ENCODE results near the gene KRTAP5-5. TPM values are rescaled to one million over a fixed set of nuclear protein-coding genes. Genes with fewer than 3 reads are reported as not detected.
"Not testable (repeated sequence)": the region's sequence is repeated elsewhere in the genome, so short reads cannot be mapped to it uniquely, and the experiment has no call there.

KRTAP5-5 gene, protein sequence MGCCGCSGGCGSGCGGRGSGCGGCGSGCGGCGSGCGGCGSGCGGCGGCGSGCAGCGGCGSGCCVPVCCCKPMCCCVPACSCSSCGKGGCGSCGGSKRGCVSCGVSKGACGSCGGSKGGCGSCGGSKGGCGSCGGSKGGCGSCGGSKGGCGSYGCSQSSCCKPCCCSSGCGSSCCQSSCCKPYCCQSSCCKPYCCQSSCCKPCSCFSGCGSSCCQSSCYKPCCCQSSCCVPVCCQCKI
- not detected for polyA plus RNA-seq (2013)

DNA sequence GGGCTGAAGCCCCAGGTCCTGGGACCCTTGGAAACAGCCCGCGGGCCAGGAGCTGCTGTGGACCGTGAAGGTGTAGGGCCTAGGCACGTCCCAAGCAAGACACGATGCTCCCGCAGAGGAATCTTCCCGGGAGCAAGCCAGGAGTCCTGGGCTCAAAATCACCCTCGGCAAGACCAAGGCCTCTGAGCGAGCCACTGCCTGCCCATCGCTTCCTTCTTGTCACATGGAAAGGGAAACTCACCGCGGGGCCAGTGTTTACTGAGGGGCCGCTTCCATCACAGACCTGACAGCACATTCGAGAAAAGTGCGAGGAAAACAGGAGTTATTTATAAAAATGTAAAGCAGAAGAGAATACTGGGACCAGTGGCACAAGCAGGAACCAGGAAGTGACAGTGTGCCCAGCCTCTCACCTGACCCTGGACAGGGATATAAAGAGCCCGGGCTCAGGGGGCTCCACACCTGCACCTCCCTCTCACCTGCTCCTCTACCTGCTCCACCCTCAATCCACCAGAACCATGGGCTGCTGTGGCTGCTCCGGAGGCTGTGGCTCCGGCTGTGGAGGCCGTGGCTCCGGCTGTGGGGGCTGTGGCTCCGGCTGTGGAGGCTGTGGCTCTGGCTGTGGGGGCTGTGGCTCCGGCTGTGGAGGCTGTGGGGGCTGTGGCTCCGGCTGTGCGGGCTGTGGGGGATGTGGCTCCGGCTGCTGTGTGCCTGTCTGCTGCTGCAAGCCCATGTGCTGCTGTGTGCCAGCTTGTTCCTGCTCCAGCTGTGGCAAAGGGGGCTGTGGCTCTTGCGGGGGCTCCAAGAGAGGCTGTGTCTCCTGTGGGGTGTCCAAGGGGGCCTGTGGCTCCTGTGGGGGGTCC is at the start of gene KRTAP5-5:
Gene KRTAP5-5 (plus strand): TSS at position 450 of the 860 bp plus-strand sequence. CDS start 66 bp downstream, at position 516.
- ChIA-PET POLR2A (no interaction called here), CTCF (interaction anchor here (0.7 to 1.7 kb wide), 5 partner anchors 10 to 179 kb away, joined by 3 to 4 read pairs (median 3); no protein-coding TSS in a partner anchor)
- 57% methylated on average over 16 of the region's 26 CpGs for WGBS (ENCODE audit: insufficient coverage)

DNA sequence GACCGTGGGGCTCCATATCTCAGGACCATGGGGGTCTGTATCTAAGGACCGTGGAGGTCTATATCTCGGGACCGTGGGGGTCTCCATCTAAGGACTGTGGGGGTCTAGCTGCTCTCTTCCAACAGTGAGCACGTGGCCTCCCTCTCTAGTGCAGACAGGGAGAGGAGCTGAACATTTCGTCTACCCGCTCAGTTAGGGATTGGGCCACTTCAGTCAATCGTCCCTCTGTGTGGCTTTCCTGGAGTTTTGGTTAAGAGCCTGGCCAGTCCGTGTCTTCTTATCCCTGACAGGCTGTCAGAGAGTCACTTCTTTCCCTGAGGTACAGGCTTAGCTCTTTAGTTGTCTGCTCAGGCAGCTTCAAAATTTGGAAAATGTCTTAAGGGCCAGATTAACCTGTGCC is 47.6 kb upstream of the KRTAP5-5 start:
- Histone ChIP-seq H3K27me3 (replicated peaks in 2 of 5; ENCODE audit: control insufficient read depth in 4 of 5, insufficient read depth in 5 of 5, low read length in 4 of 5) (peaks cover 4 to 49% (median 6%) of the 10 kb centered on the region in 5 experiments), H3K9me3 (ENCODE audit: control extremely low read depth in 1 of 5, control insufficient read depth in 4 of 5, insufficient read depth in 2 of 5, low read depth in 1 of 5, low read length in 4 of 5) (peaks cover 4 to 27% (median 21%) of the 10 kb centered on the region in 5 experiments), H3K4me3 (ENCODE audit: control insufficient read depth in 1 of 7, extremely low read depth in 1 of 7, insufficient read depth in 4 of 7, low read depth in 2 of 7, low read length in 6 of 7) (no peak overlapping the region), H3K4me1 (ENCODE audit: control extremely low read depth in 1 of 4, control insufficient read depth in 4 of 4, insufficient read depth in 4 of 4, low read length in 3 of 4) (peaks cover 0 to 8% (median 6%) of the 10 kb centered on the region in 4 experiments), H3K36me3 (ENCODE audit: control insufficient read depth in 4 of 4, insufficient read depth in 4 of 4, low read length in 3 of 4) (no peaks in the 10 kb centered on the region), H3K27ac (ENCODE audit: insufficient read depth in 1 of 2, low read depth in 1 of 2, low read length in 2 of 2, poor library complexity in 1 of 2, severe bottlenecking in 2 of 2) (no peak overlapping the region)
- POLR2A ChIA-PET, result no interaction called here
- no peak for DNase-seq
- CTCF ChIA-PET, result interaction anchor here (1.2 to 2.0 kb wide), 2 partner anchors 8 to 22 kb away, joined by 4 to 7 read pairs; no protein-coding TSS in a partner anchor
- 90% methylated on average over 9 of the region's 9 CpGs for WGBS (ENCODE audit: insufficient coverage)

More for the DNA sequence above, at the start of gene KRTAP5-5:
- Histone ChIP-seq H3K27me3 (replicated peaks in 2 of 5; ENCODE audit: control insufficient read depth in 4 of 5, insufficient read depth in 5 of 5, low read length in 4 of 5) (peaks cover 0 to 60% (median 26%) of the 10 kb centered on the region in 5 experiments), H3K4me3 (ENCODE audit: control insufficient read depth in 1 of 7, extremely low read depth in 1 of 7, insufficient read depth in 4 of 7, low read depth in 2 of 7, low read length in 6 of 7) (no peak within 1 kb of the TSS), H3K9me3 (ENCODE audit: control extremely low read depth in 1 of 5, control insufficient read depth in 4 of 5, insufficient read depth in 2 of 5, low read depth in 1 of 5, low read length in 4 of 5) (no peaks in the 10 kb centered on the region), H3K36me3 (ENCODE audit: control insufficient read depth in 4 of 4, insufficient read depth in 4 of 4, low read length in 3 of 4) (no peaks in the 10 kb centered on the region), H3K27ac (ENCODE audit: insufficient read depth in 1 of 2, low read depth in 1 of 2, low read length in 2 of 2, poor library complexity in 1 of 2, severe bottlenecking in 2 of 2) (no peak within 1 kb of the TSS), H3K4me1 (ENCODE audit: control extremely low read depth in 1 of 4, control insufficient read depth in 4 of 4, insufficient read depth in 4 of 4, low read length in 3 of 4) (peaks cover 0 to 9% (median 5%) of the 10 kb centered on the region in 4 experiments)
- DNase-seq, result no peak

DNA sequence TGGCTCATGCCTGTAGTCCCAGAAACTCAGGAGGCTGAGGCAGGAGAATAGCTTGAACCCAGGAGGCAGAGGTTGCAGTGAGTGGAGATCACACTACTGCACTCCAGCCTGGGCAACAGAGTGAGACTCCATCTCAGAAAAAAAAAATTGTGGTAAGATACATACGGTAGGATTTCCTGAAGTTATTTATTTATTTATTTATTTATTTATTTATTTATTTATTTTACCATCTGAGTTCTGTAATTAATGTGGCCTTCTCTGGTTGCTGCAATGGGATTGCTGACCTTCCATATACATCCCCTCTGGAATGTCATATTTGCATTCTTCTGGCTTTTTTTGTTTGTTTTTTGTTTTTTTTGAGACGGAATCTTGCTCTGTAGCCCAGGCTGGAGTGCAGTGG is 46.7 kb upstream of the KRTAP5-5 start:
- CTCF ChIA-PET, result interaction anchor here (1.2 to 2.0 kb wide), 2 partner anchors 9 to 23 kb away, joined by 4 to 7 read pairs; no protein-coding TSS in a partner anchor
- WGBS (ENCODE audit: insufficient coverage), result no CpG with 5 or more reads among the region's 2 CpGs
- H3K27me3 ChIP-seq (replicated peaks in 2 of 5; ENCODE audit: control insufficient read depth in 4 of 5, insufficient read depth in 5 of 5, low read length in 4 of 5), result peaks cover 4 to 50% (median 6%) of the 10 kb centered on the region in 5 experiments
- H3K9me3 ChIP-seq (ENCODE audit: control extremely low read depth in 1 of 5, control insufficient read depth in 4 of 5, insufficient read depth in 2 of 5, low read depth in 1 of 5, low read length in 4 of 5), result peaks cover 4 to 26% (median 21%) of the 10 kb centered on the region in 5 experiments
- H3K4me3 ChIP-seq (ENCODE audit: control insufficient read depth in 1 of 7, extremely low read depth in 1 of 7, insufficient read depth in 4 of 7, low read depth in 2 of 7, low read length in 6 of 7); POLR2A ChIA-PET; H3K4me1 ChIP-seq (ENCODE audit: control extremely low read depth in 1 of 4, control insufficient read depth in 4 of 4, insufficient read depth in 4 of 4, low read length in 3 of 4); H3K27ac ChIP-seq (ENCODE audit: insufficient read depth in 1 of 2, low read depth in 1 of 2, low read length in 2 of 2, poor library complexity in 1 of 2, severe bottlenecking in 2 of 2); DNase-seq; H3K36me3 ChIP-seq (ENCODE audit: control insufficient read depth in 4 of 4, insufficient read depth in 4 of 4, low read length in 3 of 4): not testable (repeated sequence)

DNA sequence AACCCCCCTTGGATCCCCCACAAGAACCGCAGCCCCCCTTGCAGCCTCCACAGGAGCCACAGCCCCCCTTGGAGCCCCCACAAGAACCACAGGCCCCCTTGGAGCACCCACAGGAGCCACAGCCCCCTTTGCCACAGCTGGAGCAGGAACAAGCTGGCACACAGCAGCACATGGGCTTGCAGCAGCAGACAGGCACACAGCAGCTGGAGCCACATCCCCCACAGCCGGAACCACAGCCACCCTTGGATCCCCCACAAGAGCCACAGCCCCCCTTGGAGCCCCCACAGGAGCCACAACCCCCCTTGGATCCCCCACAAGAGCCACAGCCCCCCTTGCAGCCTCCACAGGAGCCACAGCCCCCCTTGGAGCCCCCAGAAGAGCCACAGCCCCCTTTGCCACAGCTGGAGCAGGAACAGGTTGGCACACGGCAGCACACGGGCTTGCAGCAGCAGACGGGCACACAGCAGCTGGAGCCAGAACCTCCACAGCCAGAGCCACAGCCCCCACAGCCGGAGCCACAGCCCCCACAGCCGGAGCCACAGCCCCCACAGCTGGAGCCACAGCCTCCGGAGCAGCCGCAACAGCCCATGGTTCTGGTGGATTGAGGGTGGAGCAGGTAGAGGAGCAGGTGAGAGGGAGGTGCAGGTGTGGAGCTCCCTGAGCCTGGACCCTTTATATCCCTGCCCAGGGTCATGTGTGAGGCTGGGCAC is 44.8 kb upstream of the KRTAP5-5 start, which contains the start of gene KRTAP5-1:
Gene KRTAP5-1 (minus strand): TSS at position 623 of the 710 bp plus-strand sequence. CDS start 34 bp downstream, at position 589.
- 42% methylated on average over 4 of the region's 9 CpGs for WGBS (ENCODE audit: insufficient coverage)
- H3K36me3 ChIP-seq (ENCODE audit: control insufficient read depth in 4 of 4, insufficient read depth in 4 of 4, low read length in 3 of 4); H3K4me1 ChIP-seq (ENCODE audit: control extremely low read depth in 1 of 4, control insufficient read depth in 4 of 4, insufficient read depth in 4 of 4, low read length in 3 of 4); H3K27ac ChIP-seq (ENCODE audit: insufficient read depth in 1 of 2, low read depth in 1 of 2, low read length in 2 of 2, poor library complexity in 1 of 2, severe bottlenecking in 2 of 2); H3K4me3 ChIP-seq (ENCODE audit: control insufficient read depth in 1 of 7, extremely low read depth in 1 of 7, insufficient read depth in 4 of 7, low read depth in 2 of 7, low read length in 6 of 7); POLR2A ChIA-PET: not testable (repeated sequence)
- CTCF ChIA-PET, result interaction anchor here (2.1 kb wide), 1 partner anchor 8 kb away, joined by 7 read pairs; no protein-coding TSS in a partner anchor
- peak in 2 of 3 donors; percentile 63 to 70 for DNase-seq
- H3K9me3 ChIP-seq (ENCODE audit: control extremely low read depth in 1 of 5, control insufficient read depth in 4 of 5, insufficient read depth in 2 of 5, low read depth in 1 of 5, low read length in 4 of 5), result peaks cover 0 to 16% (median 10%) of the 10 kb centered on the region in 5 experiments
- peaks cover 0 to 59% (median 10%) of the 10 kb centered on the region in 5 experiments for H3K27me3 ChIP-seq (replicated peaks in 2 of 5; ENCODE audit: control insufficient read depth in 4 of 5, insufficient read depth in 5 of 5, low read length in 4 of 5)

DNA sequence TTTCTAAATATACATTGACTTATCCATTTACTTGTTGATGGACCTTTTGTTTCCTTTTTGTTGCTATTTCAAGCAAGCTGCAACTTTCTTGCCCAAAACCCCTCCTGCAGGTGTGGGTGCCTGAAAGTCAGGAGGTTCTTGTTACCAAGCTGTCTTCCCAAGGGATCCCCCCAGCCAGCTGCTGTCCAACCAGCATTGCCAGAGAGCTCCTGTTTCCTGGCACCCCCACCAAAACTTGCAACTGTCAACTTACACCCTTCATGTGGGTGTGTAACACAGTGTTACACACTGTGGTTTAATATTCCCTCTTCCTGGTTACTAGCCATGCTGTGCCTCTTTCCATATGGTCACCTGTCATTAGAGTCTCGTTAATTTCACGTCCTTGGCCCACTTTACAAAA is 42.9 kb upstream of the KRTAP5-5 start:
- peaks cover 0 to 8% (median 6%) of the 10 kb centered on the region in 5 experiments for H3K9me3 ChIP-seq (ENCODE audit: control extremely low read depth in 1 of 5, control insufficient read depth in 4 of 5, insufficient read depth in 2 of 5, low read depth in 1 of 5, low read length in 4 of 5)
- no peaks in the 10 kb centered on the region for H3K36me3 ChIP-seq (ENCODE audit: control insufficient read depth in 4 of 4, insufficient read depth in 4 of 4, low read length in 3 of 4)
- H3K27ac ChIP-seq (ENCODE audit: insufficient read depth in 1 of 2, low read depth in 1 of 2, low read length in 2 of 2, poor library complexity in 1 of 2, severe bottlenecking in 2 of 2), result no peak overlapping the region
- H3K4me3 ChIP-seq (ENCODE audit: control insufficient read depth in 1 of 7, extremely low read depth in 1 of 7, insufficient read depth in 4 of 7, low read depth in 2 of 7, low read length in 6 of 7), result no peak overlapping the region
- ChIA-PET CTCF (interaction anchor here (2.1 kb wide), 1 partner anchor 10 kb away, joined by 7 read pairs; no protein-coding TSS in a partner anchor), POLR2A (no interaction called here)
- peaks cover 0 to 74% (median 13%) of the 10 kb centered on the region in 5 experiments for H3K27me3 ChIP-seq (replicated peaks in 2 of 5; ENCODE audit: control insufficient read depth in 4 of 5, insufficient read depth in 5 of 5, low read length in 4 of 5)
- 100% methylated on average over 1 of the region's 2 CpGs for WGBS (ENCODE audit: insufficient coverage)
- H3K4me1 ChIP-seq (ENCODE audit: control extremely low read depth in 1 of 4, control insufficient read depth in 4 of 4, insufficient read depth in 4 of 4, low read length in 3 of 4), result peaks cover 0 to 8% (median 6%) of the 10 kb centered on the region in 4 experiments
- DNase-seq, result no peak

DNA sequence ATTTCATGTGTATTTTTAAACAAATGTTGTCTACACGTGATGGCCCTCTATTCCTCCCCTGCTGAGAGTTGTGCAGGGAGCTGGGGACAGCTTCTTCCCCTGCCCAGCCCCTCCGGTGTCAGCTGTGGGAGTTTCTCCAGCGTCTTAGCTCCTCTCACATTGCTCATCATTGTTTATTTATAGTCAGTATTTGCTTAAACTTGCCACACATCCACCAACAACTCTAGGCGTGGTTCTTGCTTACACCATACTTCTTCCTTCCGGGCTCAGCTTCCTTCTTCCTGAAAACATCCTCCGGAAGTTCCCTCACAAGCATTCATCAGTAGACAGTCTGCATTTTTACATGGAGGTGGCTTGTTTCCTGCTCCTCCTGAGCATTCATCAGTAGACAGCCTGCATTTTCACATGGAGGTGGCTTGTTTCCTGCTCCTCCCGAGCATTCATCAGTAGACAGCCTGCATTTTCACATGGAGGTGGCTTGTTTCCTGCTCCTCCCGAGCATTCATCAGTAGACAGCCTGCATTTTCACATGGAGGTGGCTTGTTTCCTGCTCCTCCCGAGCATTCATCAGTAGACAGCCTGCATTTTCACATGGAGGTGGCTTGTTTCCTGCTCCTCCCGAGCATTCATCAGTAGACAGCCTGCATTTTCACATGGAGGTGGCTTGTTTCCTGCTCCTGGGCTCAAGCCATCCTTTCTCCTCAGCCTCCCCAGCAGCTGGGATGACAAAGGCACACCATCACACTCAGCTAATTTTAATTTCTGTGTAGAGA is 40.2 kb upstream of the KRTAP5-5 start:
- ChIA-PET CTCF (interaction anchor here (1.2 to 1.9 kb wide), 4 partner anchors 8 to 449 kb away, joined by 4 to 6 read pairs (median 5); no protein-coding TSS in a partner anchor), POLR2A (interaction anchor here (0.5 kb wide), 1 partner anchor 23 kb away, joined by 3 read pairs; no protein-coding TSS in a partner anchor)
- not testable (repeated sequence) for H3K9me3 ChIP-seq (ENCODE audit: control extremely low read depth in 1 of 5, control insufficient read depth in 4 of 5, insufficient read depth in 2 of 5, low read depth in 1 of 5, low read length in 4 of 5); H3K4me1 ChIP-seq (ENCODE audit: control extremely low read depth in 1 of 4, control insufficient read depth in 4 of 4, insufficient read depth in 4 of 4, low read length in 3 of 4); DNase-seq; H3K36me3 ChIP-seq (ENCODE audit: control insufficient read depth in 4 of 4, insufficient read depth in 4 of 4, low read length in 3 of 4); H3K27ac ChIP-seq (ENCODE audit: insufficient read depth in 1 of 2, low read depth in 1 of 2, low read length in 2 of 2, poor library complexity in 1 of 2, severe bottlenecking in 2 of 2); H3K4me3 ChIP-seq (ENCODE audit: control insufficient read depth in 1 of 7, extremely low read depth in 1 of 7, insufficient read depth in 4 of 7, low read depth in 2 of 7, low read length in 6 of 7)
- H3K27me3 ChIP-seq (replicated peaks in 2 of 5; ENCODE audit: control insufficient read depth in 4 of 5, insufficient read depth in 5 of 5, low read length in 4 of 5), result peaks cover 3 to 81% (median 13%) of the 10 kb centered on the region in 5 experiments
- WGBS (ENCODE audit: insufficient coverage), result 4% methylated on average over 4 of the region's 10 CpGs

Data from common myeloid progenitor, CD34-positive (primary cell).